HepG2 (cell line): ENCODE results near the gene HS3ST5.

Experiments
- IKZF4 ChIP-seq: sonication (generic); formaldehyde crosslinking; IDR thresholded peaks from 2 replicates; pipeline ENCODE4 v1.5.1; 2020; ENCODE audit warnings: borderline replicate concordance, mild to moderate bottlenecking, low read depth, missing genetic modification reagents; ENCODE audit errors: not compliant biosample characterization
- KDM5B ChIP-seq: sonication (generic); formaldehyde crosslinking; IDR thresholded peaks from 2 replicates; pipeline ENCODE4 v1.4.0; 2020; ENCODE audit warnings: missing genetic modification reagents, mild to moderate bottlenecking, borderline replicate concordance
- NCOA5 ChIP-seq: sonication (generic); formaldehyde crosslinking; IDR thresholded peaks from 2 replicates; pipeline ENCODE4 v1.4.0; 2020; ENCODE audit warnings: missing genetic modification reagents
- RAD51 ChIP-seq: fragments of 450-650 bp; IDR thresholded peaks from 2 replicates; pipeline ENCODE4 v1.6.1; 2016; ENCODE audit warnings: borderline replicate concordance
- SP2 ChIP-seq: sonication (generic); formaldehyde crosslinking; IDR thresholded peaks from 2 replicates; pipeline ENCODE4 v1.5.1; 2020; ENCODE audit warnings: mild to moderate bottlenecking, missing genetic modification reagents
- ZNF557 ChIP-seq: sonication (generic); formaldehyde crosslinking; IDR thresholded peaks from 2 replicates; pipeline ENCODE4 v1.4.0; 2020; ENCODE audit warnings: missing genetic modification reagents
- TF ChIP-seq, protein P1 (sequence below): IDR thresholded peaks from 2 replicates; pipeline ENCODE4 v1.6.1; 2012; ENCODE audit warnings: inconsistent platforms

DNA sequence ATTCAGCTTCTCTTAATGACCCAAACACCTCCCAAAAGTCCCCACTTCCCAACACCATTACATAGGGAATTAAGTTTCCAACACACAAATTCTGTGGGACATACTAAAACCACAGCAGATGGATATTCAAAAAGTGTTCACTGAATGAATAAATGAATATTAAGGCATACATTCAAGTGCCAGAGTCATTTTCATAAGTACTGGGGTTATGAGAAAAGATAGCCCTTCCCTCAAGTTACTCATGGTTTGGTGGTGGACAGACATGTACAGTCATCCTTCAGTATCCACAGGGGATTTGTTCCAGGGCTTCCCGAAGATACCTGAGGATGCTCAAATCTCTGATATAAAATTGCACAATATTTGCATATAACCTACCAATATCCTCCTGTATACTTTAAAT, 50.4 kb downstream of the HS3ST5 start:
- TF ChIP-seq, protein P1, sequence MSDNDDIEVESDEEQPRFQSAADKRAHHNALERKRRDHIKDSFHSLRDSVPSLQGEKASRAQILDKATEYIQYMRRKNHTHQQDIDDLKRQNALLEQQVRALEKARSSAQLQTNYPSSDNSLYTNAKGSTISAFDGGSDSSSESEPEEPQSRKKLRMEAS: no peak
- TF ChIP-seq ZNF557 (CRISPR knock-in tag) (no peak), SP2 (CRISPR knock-in tag) (no peak), IKZF4 (CRISPR knock-in tag) (no peak), NCOA5 (CRISPR knock-in tag) (no peak), KDM5B (CRISPR knock-in tag) (no peak), RAD51 (no peak)
